ENCODE measurements around the gene CBARP.

Gene CBARP

DNA sequence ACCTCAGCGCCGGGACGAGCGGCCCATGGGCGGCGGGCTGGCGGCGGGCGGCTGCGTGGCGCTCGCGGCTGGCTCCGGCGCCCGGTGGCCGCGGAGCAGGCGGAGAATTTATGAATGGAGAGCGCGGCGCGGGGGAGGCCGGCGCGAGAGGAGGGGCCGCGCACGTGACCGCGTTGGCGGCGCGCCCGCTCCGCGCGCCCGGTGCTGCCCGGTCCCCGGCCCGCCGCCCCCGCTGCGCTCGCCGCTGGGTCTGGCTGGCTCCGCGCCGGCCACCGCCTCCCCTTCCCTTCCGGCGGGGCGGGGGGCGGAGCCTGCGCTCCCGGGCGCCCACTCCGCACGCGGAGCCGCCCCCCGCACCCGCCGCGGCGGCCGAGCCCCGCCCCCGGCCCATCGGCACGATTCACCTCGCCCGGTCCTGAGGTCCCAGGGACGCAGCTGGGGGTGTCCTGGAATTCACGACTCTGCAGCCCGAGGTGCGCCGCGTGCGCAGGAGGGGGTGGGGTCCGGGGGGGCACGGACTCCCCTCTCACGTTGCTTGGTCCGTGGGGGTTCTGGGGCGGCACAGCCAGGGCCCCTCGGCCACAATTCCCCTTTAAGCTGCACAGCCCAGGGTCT, at the start of gene CBARP:
CBARP (minus strand) TSS at position 252 of the 615 bp plus-strand sequence. CDS start 1,905 bp downstream, outside the sequence.
- no peak for DNase-seq (ENCODE audit: low read depth in 2 of 2)

GRCh38 chr19:1286487-1287353, 48.9 kb upstream of the CBARP start:
- DNase-seq (ENCODE audit: low read depth in 2 of 2), result no peak

DNA sequence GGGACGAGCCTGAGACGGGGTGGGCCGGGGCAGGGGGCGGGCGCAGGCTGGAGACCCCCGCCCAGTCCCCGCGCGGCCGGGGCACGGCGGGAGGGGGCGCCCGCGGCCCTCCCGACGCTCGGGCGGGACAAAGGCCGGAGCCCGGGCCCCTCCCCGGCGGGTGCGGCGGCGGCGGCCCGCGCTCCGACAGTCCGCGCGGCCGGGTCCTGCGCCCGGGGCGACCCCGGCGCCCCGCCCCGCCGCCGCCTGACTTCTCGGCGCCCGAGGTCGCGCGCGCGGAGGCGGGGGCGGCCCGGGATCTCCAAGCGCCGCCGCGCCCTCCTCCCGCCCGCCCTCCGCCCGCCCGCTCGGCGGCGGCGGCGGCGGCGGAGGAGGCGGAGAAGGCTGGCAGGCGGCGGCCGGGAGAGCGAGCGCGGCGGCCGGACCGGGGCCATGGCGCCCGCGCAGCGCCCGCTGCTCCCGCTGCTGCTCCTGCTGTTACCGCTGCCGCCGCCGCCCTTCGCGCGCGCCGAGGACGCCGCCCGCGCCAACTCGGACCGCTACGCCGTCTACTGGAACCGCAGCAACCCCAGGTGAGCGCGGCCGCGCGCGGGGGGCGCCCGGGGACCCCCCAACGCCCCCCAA, 48.0 kb upstream of the CBARP start, which contains the start of gene EFNA2:
EFNA2 (plus strand) TSS at position 137 of the 624 bp plus-strand sequence; CDS start at position 433, 296 bp downstream.
- DNase-seq (ENCODE audit: low read depth in 2 of 2), result no peak

DNA sequence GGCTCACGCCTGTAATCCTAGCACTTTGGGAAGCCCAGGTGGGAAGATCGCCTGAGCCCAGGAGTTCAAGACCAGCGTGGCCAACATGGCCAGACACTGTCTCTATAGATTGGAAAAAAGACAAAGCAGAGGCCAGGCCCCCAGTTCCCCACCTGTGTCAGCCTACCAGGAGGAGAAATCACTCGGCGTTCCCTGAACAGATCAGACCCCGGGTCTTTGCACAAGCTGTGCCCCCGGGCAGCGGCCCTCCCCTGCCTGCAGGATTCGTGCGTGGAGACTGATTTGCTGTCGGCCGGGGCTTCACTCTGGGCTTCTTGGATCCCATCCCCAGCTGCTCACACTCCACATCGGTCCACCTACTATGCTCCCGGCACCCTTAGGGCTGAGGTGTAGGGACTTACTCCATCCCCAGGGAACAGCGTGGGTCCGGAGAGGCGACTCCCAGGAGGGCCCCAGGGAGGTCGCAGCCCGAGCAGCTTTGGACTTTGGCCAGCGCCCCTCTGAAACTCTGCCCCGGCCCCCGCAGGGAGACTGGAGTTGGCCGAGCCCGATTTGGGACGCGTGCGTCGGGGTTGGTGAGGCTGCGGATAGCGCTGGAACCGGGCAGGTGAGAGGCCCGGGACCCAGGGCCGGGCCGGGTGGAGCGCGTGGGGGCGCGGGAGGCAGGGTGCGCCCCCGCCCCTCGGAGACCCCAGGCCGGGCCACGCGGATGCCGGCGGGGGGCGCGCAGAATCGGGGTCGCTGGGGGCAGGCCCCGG, 47.4 kb upstream of the CBARP start:
- DNase-seq (ENCODE audit: low read depth in 2 of 2), result no peak

GRCh38 chr19:1284293-1284978, 46.6 kb upstream of the CBARP start:
- DNase-seq (ENCODE audit: low read depth in 2 of 2), result no peak

GRCh38 chr19:1283917-1284292, 46.1 kb upstream of the CBARP start:
- DNase-seq (ENCODE audit: low read depth in 2 of 2), result no peak

DNA sequence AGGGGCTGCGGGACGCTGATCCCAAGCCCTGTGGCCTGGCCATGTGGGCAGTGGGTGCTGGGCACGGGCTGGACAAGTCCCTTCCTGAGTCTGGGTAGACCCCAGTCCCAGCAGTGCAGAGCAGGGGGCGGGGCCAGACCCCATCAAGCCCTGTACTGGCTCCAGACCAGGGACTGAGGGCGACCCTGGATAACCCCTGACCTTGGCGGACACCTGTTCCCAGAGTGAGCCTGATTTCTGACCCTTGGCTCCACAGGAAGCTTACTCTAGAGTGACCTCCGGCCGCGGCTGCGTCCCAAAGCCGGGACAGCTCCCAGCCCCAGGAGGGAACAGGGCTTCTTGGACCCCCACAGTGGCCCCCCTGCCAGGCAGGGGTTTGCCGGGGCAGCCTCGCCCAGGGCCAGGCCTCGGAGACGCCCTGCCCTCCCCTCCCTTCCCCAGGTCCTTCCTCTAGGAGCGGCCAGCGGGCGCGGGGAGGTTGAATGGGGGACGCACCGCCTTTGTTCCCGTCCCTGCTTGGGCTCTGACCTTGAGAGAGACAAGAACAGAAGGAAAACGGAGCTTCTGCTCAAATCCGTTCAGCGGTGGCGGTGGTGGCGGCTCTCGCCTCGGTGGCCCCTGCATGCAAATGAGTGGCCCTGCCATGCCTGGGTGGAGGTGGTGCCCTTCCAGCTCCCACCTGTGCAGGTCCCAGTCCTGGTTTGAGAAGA, 45.6 kb upstream of the CBARP start:
- DNase-seq (ENCODE audit: low read depth in 2 of 2), result no peak

GRCh38 chr19:1282588-1283206, 44.9 kb upstream of the CBARP start:
- no peak for DNase-seq (ENCODE audit: low read depth in 2 of 2)

- DNase-seq (ENCODE audit: low read depth in 2 of 2), result no peak
Measured at GRCh38 chr19:1281569-1282287, 43.9 kb upstream of the CBARP start.

- DNase-seq (ENCODE audit: low read depth in 2 of 2), result no peak
Measured at GRCh38 chr19:1280636-1281568, 43.1 kb upstream of the CBARP start.

GRCh38 chr19:1279782-1280341, 42.1 kb upstream of the CBARP start:
- DNase-seq (ENCODE audit: low read depth in 2 of 2), result peak; percentile 68 to 74

DNA sequence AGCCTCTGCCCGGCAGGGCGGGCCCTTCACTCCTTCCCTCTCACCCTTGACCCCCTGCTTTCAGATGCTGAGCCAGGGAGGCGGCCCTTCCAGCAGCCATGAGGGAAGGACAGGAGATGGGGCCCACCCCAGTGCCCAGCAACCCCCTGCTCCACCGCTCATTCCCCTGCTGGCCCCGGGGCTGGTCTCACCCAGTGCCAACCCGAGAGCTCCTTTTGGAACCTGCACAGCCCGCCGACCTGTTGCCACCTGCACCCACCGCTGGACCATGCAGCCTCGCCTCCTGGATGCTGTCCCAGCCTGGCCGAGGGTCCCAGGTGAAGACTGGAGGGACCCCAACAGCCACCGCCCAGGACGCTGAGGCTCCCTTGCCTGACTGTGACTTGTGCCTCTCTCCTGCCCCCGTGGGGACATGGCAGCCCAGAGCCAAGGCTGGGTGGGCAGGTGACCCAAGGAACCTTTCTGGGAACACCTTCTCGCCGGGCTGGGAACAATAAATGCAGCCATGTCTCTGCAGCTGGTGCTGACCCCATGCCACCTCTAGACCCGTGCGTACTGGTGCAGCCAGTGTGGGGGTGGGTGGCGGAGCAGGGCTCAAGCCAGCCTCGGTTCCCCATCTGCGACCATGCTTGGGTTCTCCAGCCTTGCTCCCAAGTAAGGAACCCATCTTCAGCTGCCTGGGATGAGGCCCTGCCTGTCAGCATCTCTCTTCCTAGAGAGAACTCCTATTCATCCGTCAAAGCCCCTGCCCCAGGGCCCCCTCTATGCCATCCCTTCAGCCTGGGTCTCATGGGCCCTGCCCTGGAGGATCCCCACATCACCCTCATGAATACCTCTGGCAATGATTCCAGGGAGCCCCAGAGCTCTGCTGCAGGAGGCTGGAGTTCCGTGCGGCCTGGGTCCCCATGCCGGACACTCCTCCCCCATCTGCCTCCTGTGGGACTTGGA, 41.2 kb upstream of the CBARP start:
- DNase-seq (ENCODE audit: low read depth in 2 of 2), result no peak

DNA sequence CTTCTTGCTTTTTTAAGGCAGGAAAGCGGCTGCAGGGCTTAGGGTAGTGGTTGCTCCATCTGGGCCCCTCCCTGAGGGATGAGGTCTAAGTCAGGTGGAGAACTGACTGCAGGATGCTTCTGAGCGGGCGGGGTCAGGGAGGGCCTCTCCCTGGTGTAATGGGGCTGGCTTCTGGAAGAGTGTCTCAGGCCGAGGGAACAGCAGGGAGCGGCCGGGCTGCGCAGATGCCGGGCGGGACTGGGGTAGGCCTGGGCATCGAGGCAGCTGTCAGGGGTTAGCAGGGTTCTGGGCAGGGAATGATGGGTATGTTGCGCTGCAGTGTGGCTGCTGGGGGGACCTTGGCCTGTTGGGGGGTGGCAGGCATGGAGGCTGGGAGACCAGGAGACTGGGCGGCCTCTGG, 40.3 kb upstream of the CBARP start:
- DNase-seq (ENCODE audit: low read depth in 2 of 2), result no peak

DNA sequence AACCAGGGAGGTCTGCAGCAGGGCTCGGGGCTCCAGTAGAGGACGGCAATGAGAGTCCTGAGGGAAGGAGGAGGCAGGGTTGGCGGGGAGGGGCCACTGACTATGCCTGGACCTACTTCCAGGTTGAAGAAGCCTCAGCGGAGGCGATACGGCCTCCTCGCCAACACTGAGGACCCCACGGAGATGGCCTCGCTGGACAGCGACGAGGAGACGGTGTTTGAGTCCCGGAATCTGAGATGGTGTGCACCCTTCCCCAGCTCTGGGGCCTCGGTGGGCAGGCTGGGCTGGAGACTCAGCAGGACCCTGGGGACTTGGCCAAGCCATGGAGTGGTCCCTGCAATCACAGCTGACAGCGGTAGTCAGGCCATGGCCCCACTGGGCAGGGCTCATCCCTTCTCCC, 39.3 kb upstream of the CBARP start:
- DNase-seq (ENCODE audit: low read depth in 2 of 2), result no peak

GRCh38 chr19:1276628-1277022, 38.8 kb upstream of the CBARP start:
- DNase-seq (ENCODE audit: low read depth in 2 of 2), result no peak

DNA sequence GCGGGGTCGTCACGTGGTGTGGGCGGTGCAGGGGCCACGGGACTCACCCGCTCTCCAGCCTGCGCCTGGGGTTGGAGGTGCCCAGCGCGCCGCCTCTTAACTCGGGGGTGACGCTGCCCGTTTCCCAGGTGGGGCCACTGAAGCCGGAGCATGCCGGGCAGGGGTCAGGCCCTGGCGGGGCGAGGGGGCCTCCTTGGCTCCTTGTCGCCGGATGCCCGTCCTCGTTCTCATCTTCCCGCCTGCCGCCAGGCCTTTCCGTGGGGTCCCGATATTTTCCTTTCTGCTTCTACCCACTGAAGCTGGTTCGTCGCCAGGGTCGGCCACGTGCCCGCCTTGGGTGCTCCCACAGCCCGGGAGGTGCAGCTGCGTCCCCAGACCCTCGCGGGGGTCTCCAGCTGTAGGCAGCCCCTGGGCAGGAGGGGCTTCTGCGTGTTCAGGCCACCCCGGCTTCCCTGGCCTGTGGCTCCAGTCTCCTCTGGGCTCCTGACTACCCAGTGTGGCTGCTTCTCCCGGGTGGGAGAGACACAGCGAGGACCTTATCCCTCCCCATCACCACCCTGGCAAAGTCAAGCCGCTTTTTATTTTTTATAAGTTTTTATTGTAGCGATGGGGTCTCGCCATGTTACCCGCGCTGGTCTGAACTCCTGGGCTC, 38.3 kb upstream of the CBARP start:
- DNase-seq (ENCODE audit: low read depth in 2 of 2), result no peak

Data from stimulated activated CD4-positive, alpha-beta T cell treated with anti-CD3 and anti-CD28 coated beads, Interleukin-4, amount 100 ng/mL, for 48 hours (primary cell).